PFSK-1 (cell line): ENCODE data around the gene ST3GAL5.

Experiments
- FOXP2 ChIP-seq: optimal IDR thresholded peaks from 2 replicates; pipeline ENCODE3; 2011; ENCODE audit warnings: borderline replicate concordance, control low read depth, inconsistent platforms; ENCODE audit not compliant: insufficient read depth; ENCODE audit errors: extremely low read length, extremely low read depth
- POLR2AphosphoS5 ChIP-seq: IDR thresholded peaks from 2 replicates; pipeline ENCODE4 v1.6.1; 2012; ENCODE audit warnings: low read depth, mild to moderate bottlenecking, control low read depth, low read length, moderate library complexity
- SIN3A ChIP-seq: IDR thresholded peaks from 2 replicates; pipeline ENCODE4 v1.6.1; 2012; ENCODE audit warnings: mild to moderate bottlenecking, low read length, moderate library complexity, borderline replicate concordance; ENCODE audit not compliant: insufficient read depth
- TAF1 ChIP-seq: IDR thresholded peaks from 2 replicates; pipeline ENCODE4 v1.6.1; 2012; ENCODE audit warnings: low read length, control low read depth, borderline replicate concordance; ENCODE audit not compliant: insufficient read depth
- TF ChIP-seq, protein P1 (sequence below), 2 experiments: IDR thresholded peaks; 2 replicates each; pipeline versions ENCODE4 v1.6.1 to v1.8.0; 2011 to 2012; ENCODE audit warnings: low read depth in 2 of 2, low read length in 2 of 2, control low read depth in 1 of 2, inconsistent platforms in 1 of 2, mild to moderate bottlenecking in 1 of 2, moderate library complexity in 1 of 2; ENCODE audit not compliant: insufficient read depth in 1 of 2

The ST3GAL5 gene

DNA sequence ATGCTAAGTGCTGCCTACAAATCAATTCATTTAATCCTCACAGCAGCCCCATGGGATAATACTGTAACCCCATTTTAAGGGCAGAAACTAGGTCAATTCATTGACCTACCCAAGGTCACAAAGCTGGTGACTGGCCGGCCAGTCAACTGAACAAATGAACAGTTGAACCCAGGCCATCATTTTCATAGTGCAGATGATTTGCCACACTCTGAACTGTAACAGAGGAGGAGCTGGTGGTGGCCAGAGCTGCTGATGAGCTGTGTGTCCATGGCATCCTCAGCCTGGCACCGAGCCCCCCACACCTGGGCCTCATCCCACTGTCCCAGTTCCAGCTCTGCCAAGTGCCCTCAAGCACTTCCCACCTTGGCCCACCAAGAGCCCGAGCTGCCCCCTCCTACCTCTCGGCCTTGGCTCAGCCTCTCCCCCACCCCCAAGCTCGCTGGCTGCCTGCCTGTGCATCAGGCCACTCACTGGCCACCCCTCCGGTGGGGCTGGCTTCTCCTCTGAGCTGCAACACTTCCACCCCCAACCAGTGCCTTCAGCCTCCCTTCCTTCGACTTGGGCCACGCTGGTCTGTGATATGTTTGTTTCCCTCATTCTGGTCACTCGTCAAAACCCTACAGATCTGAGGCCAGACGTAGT is 76.6 kb downstream of the ST3GAL5 start:
- TF ChIP-seq FOXP2 (no peak), TAF1 (no peak), SIN3A (no peak), POLR2AphosphoS5 (no peak)
- TF ChIP-seq, protein P1, sequence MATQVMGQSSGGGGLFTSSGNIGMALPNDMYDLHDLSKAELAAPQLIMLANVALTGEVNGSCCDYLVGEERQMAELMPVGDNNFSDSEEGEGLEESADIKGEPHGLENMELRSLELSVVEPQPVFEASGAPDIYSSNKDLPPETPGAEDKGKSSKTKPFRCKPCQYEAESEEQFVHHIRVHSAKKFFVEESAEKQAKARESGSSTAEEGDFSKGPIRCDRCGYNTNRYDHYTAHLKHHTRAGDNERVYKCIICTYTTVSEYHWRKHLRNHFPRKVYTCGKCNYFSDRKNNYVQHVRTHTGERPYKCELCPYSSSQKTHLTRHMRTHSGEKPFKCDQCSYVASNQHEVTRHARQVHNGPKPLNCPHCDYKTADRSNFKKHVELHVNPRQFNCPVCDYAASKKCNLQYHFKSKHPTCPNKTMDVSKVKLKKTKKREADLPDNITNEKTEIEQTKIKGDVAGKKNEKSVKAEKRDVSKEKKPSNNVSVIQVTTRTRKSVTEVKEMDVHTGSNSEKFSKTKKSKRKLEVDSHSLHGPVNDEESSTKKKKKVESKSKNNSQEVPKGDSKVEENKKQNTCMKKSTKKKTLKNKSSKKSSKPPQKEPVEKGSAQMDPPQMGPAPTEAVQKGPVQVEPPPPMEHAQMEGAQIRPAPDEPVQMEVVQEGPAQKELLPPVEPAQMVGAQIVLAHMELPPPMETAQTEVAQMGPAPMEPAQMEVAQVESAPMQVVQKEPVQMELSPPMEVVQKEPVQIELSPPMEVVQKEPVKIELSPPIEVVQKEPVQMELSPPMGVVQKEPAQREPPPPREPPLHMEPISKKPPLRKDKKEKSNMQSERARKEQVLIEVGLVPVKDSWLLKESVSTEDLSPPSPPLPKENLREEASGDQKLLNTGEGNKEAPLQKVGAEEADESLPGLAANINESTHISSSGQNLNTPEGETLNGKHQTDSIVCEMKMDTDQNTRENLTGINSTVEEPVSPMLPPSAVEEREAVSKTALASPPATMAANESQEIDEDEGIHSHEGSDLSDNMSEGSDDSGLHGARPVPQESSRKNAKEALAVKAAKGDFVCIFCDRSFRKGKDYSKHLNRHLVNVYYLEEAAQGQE (IDR thresholded peaks at IDR 0.05; ENCODE audit: insufficient read depth in 1 of 2, low read depth in 2 of 2, low read length in 2 of 2) = no peak

DNA sequence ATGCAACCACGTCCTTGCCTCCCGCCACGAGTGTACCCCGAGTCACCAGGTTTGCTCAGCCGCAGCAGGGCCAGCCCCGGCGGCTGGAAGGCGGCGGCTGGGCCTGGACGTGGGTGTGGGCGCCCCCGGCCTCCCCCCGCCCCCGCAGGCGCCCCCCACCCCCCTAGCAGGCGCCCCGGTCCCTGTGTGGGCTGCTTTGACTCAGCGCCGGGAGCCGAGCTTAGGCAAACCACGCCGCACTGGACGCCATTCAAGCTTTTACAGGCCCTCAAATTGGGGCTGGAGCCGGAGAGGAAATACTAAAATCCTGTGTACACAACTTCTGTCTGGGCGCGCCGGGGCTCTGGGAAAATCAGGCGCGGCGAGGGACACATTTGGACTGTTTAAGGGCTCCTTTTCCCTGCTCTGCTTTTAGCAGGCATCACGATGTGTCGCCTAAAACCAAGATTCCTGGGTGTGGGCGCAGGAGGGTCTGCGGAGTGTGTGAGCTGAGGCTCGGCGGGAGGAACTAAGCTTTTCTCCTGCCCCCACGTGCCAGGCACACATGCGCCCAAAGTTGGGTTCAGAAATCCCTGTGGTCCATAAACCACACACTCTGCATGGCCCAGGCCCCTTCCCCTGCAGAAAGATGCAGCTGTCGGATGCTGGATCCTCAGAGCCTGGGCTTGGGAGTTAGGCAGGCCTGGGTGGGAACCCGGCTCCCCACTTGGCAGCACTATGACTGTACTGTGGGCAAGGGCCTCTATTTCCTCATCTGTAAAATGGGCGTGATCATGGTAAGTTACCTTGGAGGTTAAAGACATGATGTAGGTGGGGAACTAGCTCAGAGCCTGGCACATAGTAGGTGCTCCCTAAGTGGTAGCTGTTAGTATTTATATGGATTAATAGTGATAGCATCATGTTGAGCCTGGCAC is 77.4 kb downstream of the ST3GAL5 start:
- TF ChIP-seq, protein P1 (IDR thresholded peaks at IDR 0.05; ENCODE audit: insufficient read depth in 1 of 2, low read depth in 2 of 2, low read length in 2 of 2) = no peak
- TF ChIP-seq FOXP2 (no peak), SIN3A (no peak), POLR2AphosphoS5 (no peak), TAF1 (no peak)

DNA sequence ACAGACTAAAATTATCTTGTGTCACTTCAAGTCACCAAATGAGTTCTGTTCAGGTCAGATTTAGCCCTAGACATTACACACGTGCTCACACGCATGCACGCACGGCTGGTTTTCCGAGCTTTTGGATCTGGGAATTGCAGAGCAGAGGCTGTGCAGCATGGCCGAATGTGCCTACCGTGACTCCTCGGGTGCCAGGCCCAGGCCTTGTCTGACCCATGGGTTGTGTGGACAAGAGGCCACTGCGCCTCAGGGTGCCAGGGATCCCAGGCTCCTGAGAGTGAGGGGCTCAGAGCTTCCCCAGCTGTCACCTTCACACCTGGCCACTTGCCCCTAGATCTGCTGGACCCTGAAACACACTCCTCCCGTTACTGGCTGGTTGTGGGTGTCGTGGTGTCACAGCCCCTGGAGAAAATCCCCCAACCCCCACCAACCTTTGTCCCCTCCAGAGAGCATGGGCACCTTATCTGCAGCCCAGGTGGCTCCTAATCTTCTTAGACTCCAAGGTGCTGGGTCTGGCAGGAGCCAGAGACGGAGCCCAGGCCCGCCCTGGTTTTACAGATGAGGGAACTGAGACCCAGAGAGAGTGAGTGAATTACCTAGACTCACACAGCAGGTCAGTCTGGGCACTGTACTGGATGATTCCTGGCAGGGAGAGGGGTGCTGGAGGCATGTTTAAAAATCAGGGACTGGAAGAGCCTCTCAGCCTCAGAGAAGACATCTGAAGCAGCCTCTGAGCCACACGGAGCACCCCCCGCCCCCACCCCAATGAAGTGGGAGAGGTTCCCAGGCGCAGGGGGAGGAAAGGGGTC is 78.2 kb downstream of the ST3GAL5 start:
- TF ChIP-seq POLR2AphosphoS5 (no peak), FOXP2 (no peak), SIN3A (no peak)
- TF ChIP-seq, protein P1 (IDR thresholded peaks at IDR 0.05; ENCODE audit: insufficient read depth in 1 of 2, low read depth in 2 of 2, low read length in 2 of 2) = no peak

DNA sequence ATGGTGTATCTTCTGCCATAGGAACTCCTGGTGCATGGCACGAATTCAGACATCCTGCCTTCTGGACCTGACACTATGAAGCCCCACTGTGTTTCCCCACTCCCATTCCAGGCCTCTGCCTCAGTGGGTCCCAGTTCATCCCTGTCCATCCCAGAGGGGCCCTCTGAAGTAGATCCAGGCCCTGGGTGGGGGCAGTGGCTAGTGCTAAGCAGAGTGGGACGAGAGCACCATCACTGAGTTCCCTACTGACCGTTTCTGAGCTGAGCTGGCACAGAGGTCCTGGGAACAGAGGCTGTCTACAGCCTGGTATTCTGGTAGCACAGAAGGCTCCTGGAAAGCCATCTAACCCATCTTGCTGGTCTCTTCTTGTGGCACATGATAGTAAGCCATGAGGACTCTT is 81.0 kb downstream of the ST3GAL5 start:
- no peak for TF ChIP-seq FOXP2
- TF ChIP-seq, protein P1 (IDR thresholded peaks at IDR 0.05; ENCODE audit: insufficient read depth in 1 of 2, low read depth in 2 of 2, low read length in 2 of 2) = no peak
